Astrocyte of the spinal cord (primary cell): ENCODE data around the gene CHRNA4.
A peak's percentile ranks its signal among the peaks of the same experiment; 100 is the strongest.

Experiments used
- DNase-seq: peaks from one replicate; pipeline ENCODE4 v3.0.0; 2011; ENCODE audit warnings: low read depth, low spot score
- H3K4me3 ChIP-seq: 2 replicates; pipeline ENCODE4 v1.5.1; 2011; ENCODE audit warnings: low read depth, mild to moderate bottlenecking, low read length, moderate library complexity
- CTCF ChIP-seq: IDR thresholded peaks from 2 replicates; pipeline ENCODE4 v1.5.1; 2012; ENCODE audit warnings: low read depth, mild to moderate bottlenecking, low read length, inconsistent platforms
- in situ Hi-C: cut with HindIII; loops from 2 replicates; pipeline ENCODE4 v1.10.0; 2017; ENCODE audit warnings: low sequenced_read_pairs

CHRNA4 gene

DNA sequence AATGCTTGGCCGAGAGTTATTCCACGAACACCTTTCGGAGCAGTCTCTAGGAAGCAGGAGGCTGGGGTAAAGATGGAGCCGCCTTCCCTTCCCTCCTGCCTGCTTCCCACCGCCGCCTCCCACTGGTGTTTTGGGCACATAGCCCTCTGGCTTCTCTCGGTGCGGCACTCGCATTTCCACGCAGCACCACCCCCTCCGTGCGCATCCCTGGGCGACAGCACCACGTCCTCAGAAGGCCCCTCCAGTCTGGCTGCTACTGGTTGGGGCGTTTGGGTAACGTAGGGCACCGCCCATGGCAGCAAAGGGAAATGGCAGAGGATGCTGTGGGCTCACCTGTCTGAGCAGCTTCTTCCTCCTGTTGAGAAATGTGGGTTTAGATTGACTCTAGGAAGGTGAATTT is 65.7 kb downstream of the CHRNA4 start:
- DNase-seq: no peak
- TF ChIP-seq CTCF: peak; percentile 2

GRCh38 chr20:63295018-63295417 is 66.1 kb downstream of the CHRNA4 start:
- TF ChIP-seq CTCF: no peak
- no peak overlapping the region for H3K4me3 ChIP-seq
- in situ Hi-C loops: no loop called here
- DNase-seq: no peak

More for the DNA sequence above, 65.7 kb downstream of the CHRNA4 start:
- in situ Hi-C loops: no loop called here
- no peak overlapping the region for H3K4me3 ChIP-seq

DNA sequence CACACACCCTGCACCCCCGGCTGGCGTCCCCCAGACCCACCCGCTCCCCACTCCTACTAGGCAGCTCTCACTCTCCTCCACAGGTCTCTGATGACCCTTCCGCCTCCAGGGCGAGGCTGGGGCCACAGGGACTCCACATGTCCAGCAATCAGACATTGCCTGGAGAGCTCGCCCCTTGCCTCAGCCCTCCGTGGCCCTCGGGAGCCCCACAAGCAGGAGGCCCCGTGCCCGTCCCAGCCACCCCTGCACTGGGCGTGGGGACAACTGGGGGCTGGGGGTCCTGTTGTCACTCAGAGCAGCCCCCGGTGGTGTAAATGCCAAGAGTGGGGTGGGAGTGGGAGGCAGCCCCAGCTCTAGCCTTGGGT is 66.6 kb downstream of the CHRNA4 start:
- no peak for TF ChIP-seq CTCF
- in situ Hi-C loops: no loop called here
- DNase-seq: no peak
- H3K4me3 ChIP-seq: no peak overlapping the region

GRCh38 chr20:63293871-63294535 is 67.1 kb downstream of the CHRNA4 start:
- TF ChIP-seq CTCF: no peak
- no peak overlapping the region for H3K4me3 ChIP-seq
- in situ Hi-C loops: no loop called here
- no peak for DNase-seq

GRCh38 chr20:63293456-63293855 is 67.7 kb downstream of the CHRNA4 start:
- DNase-seq: no peak
- TF ChIP-seq CTCF: no peak
- no peak overlapping the region for H3K4me3 ChIP-seq
- in situ Hi-C loops: no loop called here
